HEK293 (cell line): Measurements from ENCODE around the gene PGS1.

Source experiments
- CTCF ChIA-PET: fragments of 350-600 bp; formaldehyde crosslinking; extraction: SDS; loops from one replicate; lab custom pipeline; 2021; ENCODE audit warnings: antibody characterized with exemption; lab: Yijun Ruan, JAX
- POLR2A ChIA-PET: fragments of 300-600 bp; formaldehyde crosslinking; extraction: SDS; loops from one replicate; lab custom pipeline; 2020; ENCODE audit warnings: antibody characterized with exemption, inconsistent platforms; lab: Yijun Ruan, JAX
- H3K27ac ChIP-seq: fragments of 200-500 bp; sonication (Bioruptor generic); 2 replicates; pipeline ENCODE4 v1.5.1; 2014; ENCODE audit warnings: low read depth, low read length, control low read depth, inconsistent platforms; ENCODE audit errors: extremely low read depth
- H3K36me3 ChIP-seq, 2 experiments: fragments of 200-500 bp in 1 of 2; sonication (Bioruptor generic) in 1 of 2; 1 replicate in 1 of 2; 2 replicates in 1 of 2; pipeline ENCODE4 v1.5.1; 2014 to 2017; ENCODE audit warnings: inconsistent platforms in 2 of 2, low read length in 2 of 2; ENCODE audit not compliant: control insufficient read depth in 2 of 2, insufficient read depth in 1 of 2
- H3K4me1 ChIP-seq: fragments of 200-500 bp; sonication (Bioruptor generic); 2 replicates; pipeline ENCODE4 v1.5.1; 2014; ENCODE audit warnings: mild to moderate bottlenecking, low read length, inconsistent platforms; ENCODE audit not compliant: control insufficient read depth, insufficient read depth
- H3K4me3 ChIP-seq: 2 replicates; pipeline ENCODE4 v1.5.1; 2011; ENCODE audit warnings: low read depth, mild to moderate bottlenecking, control low read depth, low read length, moderate library complexity
- H3K9me3 ChIP-seq: fragments of 200-500 bp; sonication (Bioruptor generic); 2 replicates; pipeline ENCODE4 v1.5.1; 2014; ENCODE audit warnings: low read depth, low read length, inconsistent platforms; ENCODE audit not compliant: control insufficient read depth, insufficient read depth
- CTCF ChIP-seq: fragments of 450-650 bp; formaldehyde crosslinking; IDR thresholded peaks from 2 replicates; pipeline ENCODE4 v1.5.1; 2016; ENCODE audit warnings: missing biosample characterization, missing genetic modification characterization
- ZBTB17 ChIP-seq: fragments of 450-650 bp; formaldehyde crosslinking; IDR thresholded peaks from 2 replicates; pipeline ENCODE4 v1.5.1; 2016; ENCODE audit warnings: missing biosample characterization, missing genetic modification characterization
- ZBTB6 ChIP-seq: fragments of 450-650 bp; formaldehyde crosslinking; IDR thresholded peaks from 2 replicates; pipeline ENCODE4 v1.5.1; 2017; ENCODE audit warnings: missing biosample characterization, missing genetic modification characterization
- ZNF112 ChIP-seq: fragments of 450-650 bp; formaldehyde crosslinking; IDR thresholded peaks from 2 replicates; pipeline ENCODE4 v1.5.0; 2017; ENCODE audit warnings: missing biosample characterization, missing genetic modification characterization
- ZNF132 ChIP-seq: fragments of 450-650 bp; formaldehyde crosslinking; IDR thresholded peaks from 2 replicates; pipeline ENCODE4 v1.5.1; 2017; ENCODE audit warnings: missing biosample characterization, missing genetic modification characterization, borderline replicate concordance
- ZNF16 ChIP-seq: fragments of 450-650 bp; formaldehyde crosslinking; IDR thresholded peaks from 2 replicates; pipeline ENCODE4 v1.5.1; 2016; ENCODE audit warnings: low read depth, missing biosample characterization, missing genetic modification characterization
- ZNF169 ChIP-seq: fragments of 450-650 bp; formaldehyde crosslinking; IDR thresholded peaks from 2 replicates; pipeline ENCODE4 v1.5.1; 2016; ENCODE audit warnings: missing biosample characterization, missing genetic modification characterization
- ZNF175 ChIP-seq: fragments of 450-650 bp; formaldehyde crosslinking; IDR thresholded peaks from 2 replicates; pipeline ENCODE4 v1.5.1; 2016; ENCODE audit warnings: missing biosample characterization, missing genetic modification characterization
- ZNF18 ChIP-seq: fragments of 450-650 bp; formaldehyde crosslinking; IDR thresholded peaks from 2 replicates; pipeline ENCODE4 v1.5.1; 2016; ENCODE audit warnings: missing biosample characterization, missing genetic modification characterization
- ZNF398 ChIP-seq: fragments of 450-650 bp; formaldehyde crosslinking; IDR thresholded peaks from 2 replicates; pipeline ENCODE4 v1.5.1; 2017; ENCODE audit warnings: missing biosample characterization, missing genetic modification characterization
- ZNF404 ChIP-seq: fragments of 450-650 bp; formaldehyde crosslinking; IDR thresholded peaks from 2 replicates; pipeline ENCODE4 v1.5.1; 2017; ENCODE audit warnings: missing biosample characterization, missing genetic modification characterization
- ZNF48 ChIP-seq: fragments of 450-650 bp; formaldehyde crosslinking; IDR thresholded peaks from 2 replicates; pipeline ENCODE4 v1.5.1; 2016; ENCODE audit warnings: missing biosample characterization, missing genetic modification characterization
- ZNF501 ChIP-seq: fragments of 450-650 bp; formaldehyde crosslinking; IDR thresholded peaks from 2 replicates; pipeline ENCODE4 v1.5.1; 2016; ENCODE audit warnings: missing biosample characterization, missing genetic modification characterization
- ZNF514 ChIP-seq: fragments of 450-650 bp; formaldehyde crosslinking; IDR thresholded peaks from 2 replicates; pipeline ENCODE4 v1.5.1; 2016; ENCODE audit warnings: missing biosample characterization, missing genetic modification characterization
- ZNF571 ChIP-seq: fragments of 450-650 bp; formaldehyde crosslinking; IDR thresholded peaks from 2 replicates; pipeline ENCODE4 v1.5.0; 2017; ENCODE audit warnings: missing biosample characterization, missing genetic modification characterization
- ZNF664 ChIP-seq: fragments of 450-650 bp; formaldehyde crosslinking; IDR thresholded peaks from 2 replicates; pipeline ENCODE4 v1.5.1; 2016; ENCODE audit warnings: missing biosample characterization, missing genetic modification characterization
- ZSCAN16 ChIP-seq: fragments of 450-650 bp; formaldehyde crosslinking; IDR thresholded peaks from 2 replicates; pipeline ENCODE4 v1.5.1; 2016; ENCODE audit warnings: missing biosample characterization, missing genetic modification characterization
- ZSCAN18 ChIP-seq: fragments of 450-650 bp; formaldehyde crosslinking; IDR thresholded peaks from 2 replicates; pipeline ENCODE4 v1.5.1; 2016; ENCODE audit warnings: missing biosample characterization, missing genetic modification characterization
- TF ChIP-seq, protein P1 (sequence below): fragments of 450-650 bp; formaldehyde crosslinking; IDR thresholded peaks from 2 replicates; pipeline ENCODE4 v1.5.1; 2016; ENCODE audit warnings: missing biosample characterization, missing genetic modification characterization
- TF ChIP-seq, protein P2 (sequence below): fragments of 450-650 bp; formaldehyde crosslinking; IDR thresholded peaks from 2 replicates; pipeline ENCODE4 v1.5.1; 2016; ENCODE audit warnings: missing biosample characterization, missing genetic modification characterization

Gene PGS1

GRCh38 chr17:78332991-78333390, 45.5 kb upstream of the PGS1 start:
- CTCF ChIA-PET, result no interaction called here
- Histone ChIP-seq H3K27ac (no peak overlapping the region), H3K4me1 (peaks cover 4% of the 10 kb centered on the region; the same call in 1 of the 2 replicates), H3K4me3 (no peak overlapping the region), H3K9me3 (no peaks in the 10 kb centered on the region), H3K36me3 (no peaks in the 10 kb centered on the region)
- TF ChIP-seq CTCF (tag by site-specific recombination) (no peak), ZNF18 (tag by site-specific recombination) (no peak), ZBTB17 (tag by site-specific recombination) (no peak), ZNF514 (no peak), ZNF16 (tag by site-specific recombination) (no peak), ZSCAN16 (tag by site-specific recombination) (no peak), ZNF571 (tag by site-specific recombination) (no peak), ZNF501 (tag by site-specific recombination) (no peak), ZNF175 (tag by site-specific recombination) (no peak), ZSCAN18 (no peak)
- TF ChIP-seq, protein P1, sequence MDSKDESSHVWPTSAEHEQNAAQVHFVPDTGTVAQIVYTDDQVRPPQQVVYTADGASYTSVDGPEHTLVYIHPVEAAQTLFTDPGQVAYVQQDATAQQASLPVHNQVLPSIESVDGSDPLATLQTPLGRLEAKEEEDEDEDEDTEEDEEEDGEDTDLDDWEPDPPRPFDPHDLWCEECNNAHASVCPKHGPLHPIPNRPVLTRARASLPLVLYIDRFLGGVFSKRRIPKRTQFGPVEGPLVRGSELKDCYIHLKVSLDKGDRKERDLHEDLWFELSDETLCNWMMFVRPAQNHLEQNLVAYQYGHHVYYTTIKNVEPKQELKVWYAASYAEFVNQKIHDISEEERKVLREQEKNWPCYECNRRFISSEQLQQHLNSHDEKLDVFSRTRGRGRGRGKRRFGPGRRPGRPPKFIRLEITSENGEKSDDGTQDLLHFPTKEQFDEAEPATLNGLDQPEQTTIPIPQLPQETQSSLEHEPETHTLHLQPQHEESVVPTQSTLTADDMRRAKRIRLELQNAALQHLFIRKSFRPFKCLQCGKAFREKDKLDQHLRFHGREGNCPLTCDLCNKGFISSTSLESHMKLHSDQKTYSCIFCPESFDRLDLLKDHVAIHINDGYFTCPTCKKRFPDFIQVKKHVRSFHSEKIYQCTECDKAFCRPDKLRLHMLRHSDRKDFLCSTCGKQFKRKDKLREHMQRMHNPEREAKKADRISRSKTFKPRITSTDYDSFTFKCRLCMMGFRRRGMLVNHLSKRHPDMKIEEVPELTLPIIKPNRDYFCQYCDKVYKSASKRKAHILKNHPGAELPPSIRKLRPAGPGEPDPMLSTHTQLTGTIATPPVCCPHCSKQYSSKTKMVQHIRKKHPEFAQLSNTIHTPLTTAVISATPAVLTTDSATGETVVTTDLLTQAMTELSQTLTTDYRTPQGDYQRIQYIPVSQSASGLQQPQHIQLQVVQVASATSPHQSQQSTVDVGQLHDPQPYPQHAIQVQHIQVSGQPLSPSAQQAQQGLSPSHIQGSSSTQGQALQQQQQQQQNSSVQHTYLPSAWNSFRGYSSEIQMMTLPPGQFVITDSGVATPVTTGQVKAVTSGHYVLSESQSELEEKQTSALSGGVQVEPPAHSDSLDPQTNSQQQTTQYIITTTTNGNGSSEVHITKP (tag by site-specific recombination), result no peak
- POLR2A ChIA-PET, result no interaction called here

- POLR2A ChIA-PET, result no interaction called here
- CTCF ChIA-PET, result interaction anchor here (0.9 to 2.2 kb wide), 5 partner anchors 19 to 84 kb away, joined by 3 to 11 read pairs (median 5); no protein-coding TSS in a partner anchor
- Histone ChIP-seq H3K4me1 (peaks cover 4% of the 10 kb centered on the region; the same call in 1 of the 2 replicates), H3K36me3 (no peaks in the 10 kb centered on the region), H3K9me3 (no peaks in the 10 kb centered on the region), H3K4me3 (no peak overlapping the region), H3K27ac (no peak overlapping the region)
- TF ChIP-seq ZNF664 (tag by site-specific recombination) (no peak), ZNF112 (tag by site-specific recombination) (no peak), ZNF169 (no peak), ZNF16 (tag by site-specific recombination) (no peak), ZBTB6 (tag by site-specific recombination) (no peak), ZNF398 (tag by site-specific recombination) (no peak), ZNF48 (no peak), ZNF571 (tag by site-specific recombination) (no peak), ZNF132 (tag by site-specific recombination) (no peak), ZNF404 (tag by site-specific recombination) (no peak)
- TF ChIP-seq, protein P2, sequence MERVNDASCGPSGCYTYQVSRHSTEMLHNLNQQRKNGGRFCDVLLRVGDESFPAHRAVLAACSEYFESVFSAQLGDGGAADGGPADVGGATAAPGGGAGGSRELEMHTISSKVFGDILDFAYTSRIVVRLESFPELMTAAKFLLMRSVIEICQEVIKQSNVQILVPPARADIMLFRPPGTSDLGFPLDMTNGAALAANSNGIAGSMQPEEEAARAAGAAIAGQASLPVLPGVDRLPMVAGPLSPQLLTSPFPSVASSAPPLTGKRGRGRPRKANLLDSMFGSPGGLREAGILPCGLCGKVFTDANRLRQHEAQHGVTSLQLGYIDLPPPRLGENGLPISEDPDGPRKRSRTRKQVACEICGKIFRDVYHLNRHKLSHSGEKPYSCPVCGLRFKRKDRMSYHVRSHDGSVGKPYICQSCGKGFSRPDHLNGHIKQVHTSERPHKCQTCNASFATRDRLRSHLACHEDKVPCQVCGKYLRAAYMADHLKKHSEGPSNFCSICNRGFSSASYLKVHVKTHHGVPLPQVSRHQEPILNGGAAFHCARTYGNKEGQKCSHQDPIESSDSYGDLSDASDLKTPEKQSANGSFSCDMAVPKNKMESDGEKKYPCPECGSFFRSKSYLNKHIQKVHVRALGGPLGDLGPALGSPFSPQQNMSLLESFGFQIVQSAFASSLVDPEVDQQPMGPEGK (tag by site-specific recombination), result no peak
These were observed 43.2 kb upstream of the PGS1 start for GRCh38 chr17:78335209-78335608.
